Activated CD4-positive, alpha-beta T cell treated with anti-CD3 and anti-CD28 coated beads, Interleukin-2, amount 10 ng/mL, durations not matched to agents 24 days and 14 days (primary cell): Measurements from ENCODE around the gene FASTKD1. TPM values are rescaled to one million over a fixed set of nuclear protein-coding genes. Genes with fewer than 3 reads are reported as not detected.
A peak's percentile ranks its signal among the peaks of the same experiment; 100 is the strongest.

ENCODE experiments used
- DNase-seq: peaks from one replicate; pipeline ENCODE4 v3.0.0; 2022
- H3K27ac Mint-ChIP-seq: one replicate; pipeline ENCODE4 v1.8.0; 2022; ENCODE audit warnings: mild to moderate bottlenecking, mixed read lengths
- H3K27me3 Mint-ChIP-seq: one replicate; pipeline ENCODE4 v1.8.0; 2022; ENCODE audit warnings: mixed read lengths
- H3K36me3 Mint-ChIP-seq: one replicate; pipeline ENCODE4 v1.8.0; 2022; ENCODE audit warnings: low read depth, mild to moderate bottlenecking, mixed read lengths
- H3K4me1 Mint-ChIP-seq: one replicate; pipeline ENCODE4 v1.8.0; 2021; ENCODE audit warnings: mixed read lengths
- H3K4me3 Mint-ChIP-seq: one replicate; pipeline ENCODE4 v1.8.0; 2022; ENCODE audit warnings: mild to moderate bottlenecking, moderate library complexity, mixed read lengths
- H3K9me3 Mint-ChIP-seq: one replicate; pipeline ENCODE4 v1.8.0; 2021; ENCODE audit warnings: mixed read lengths
- intact Hi-C: fragments of 100-400 bp; cut with micrococcal nuclease; formaldehyde crosslinking; loops from one replicate; pipeline ENCODE4 v1.15.1; 2023
- total RNA-seq: library from RNA; stranded (reverse); gene quantifications from 2 replicates; pipeline ENCODE4 v1.2.3, GENCODE V29; 2022

FASTKD1 gene
- total RNA-seq, 1 donor from 2014 or later, result 56.5 TPM

GRCh38 chr2:169513094-169513493 lies 60.6 kb downstream of the FASTKD1 start:
- Mint-ChIP-seq H3K4me3 (no peak overlapping the region), H3K4me1 (peaks cover under 1% of the 10 kb centered on the region), H3K27ac (no peak overlapping the region), H3K27me3 (peaks cover 3% of the 10 kb centered on the region), H3K36me3 (no peaks in the 10 kb centered on the region), H3K9me3 (no peaks in the 10 kb centered on the region)
- intact Hi-C loops, result no loop called here
- no peak for DNase-seq

DNA sequence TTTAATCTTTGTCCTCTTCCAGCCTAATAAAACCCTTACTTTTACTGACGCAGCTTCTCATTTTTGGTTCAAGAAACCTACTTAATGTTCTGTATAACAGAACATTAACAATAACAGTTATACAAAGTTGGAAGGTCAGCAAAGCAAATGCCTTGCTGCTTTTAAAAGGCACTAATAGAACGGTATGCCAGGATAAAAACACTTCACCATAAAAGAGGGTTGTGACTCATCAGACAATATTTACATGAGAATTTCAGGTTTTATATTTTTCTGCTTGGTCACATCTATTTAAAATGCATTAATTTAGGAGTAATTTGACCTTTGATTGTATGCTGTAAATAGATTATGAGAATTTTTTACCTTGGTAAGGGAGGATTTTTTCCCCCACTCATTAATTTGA lies 61.1 kb downstream of the FASTKD1 start:
- Mint-ChIP-seq H3K4me1 (peaks cover 2% of the 10 kb centered on the region), H3K36me3 (no peaks in the 10 kb centered on the region), H3K27ac (no peak overlapping the region), H3K27me3 (peaks cover 3% of the 10 kb centered on the region), H3K9me3 (no peaks in the 10 kb centered on the region), H3K4me3 (no peak overlapping the region)
- DNase-seq, result no peak
- intact Hi-C loops, result no loop called here

DNA sequence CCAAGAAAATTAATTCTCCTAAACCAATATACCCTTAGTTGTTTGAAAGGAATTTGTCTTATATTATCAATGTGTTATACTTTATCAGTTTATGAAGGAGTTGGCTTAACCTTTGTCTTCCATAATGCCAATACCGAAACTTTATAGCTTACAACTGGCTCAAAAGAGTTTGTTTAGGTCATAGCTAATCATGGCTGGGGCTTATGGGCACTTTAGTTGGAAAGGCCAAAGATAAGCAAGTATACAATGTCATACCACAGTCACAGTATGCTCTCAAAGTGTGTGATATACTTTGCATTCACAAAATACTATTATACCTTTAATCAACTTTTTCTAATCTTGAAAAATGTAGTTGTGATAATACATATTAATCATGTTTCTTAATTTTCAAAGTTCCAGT lies 61.8 kb downstream of the FASTKD1 start:
- H3K9me3 Mint-ChIP-seq, result no peaks in the 10 kb centered on the region
- no peak for DNase-seq
- H3K27ac Mint-ChIP-seq, result no peak overlapping the region
- no peaks in the 10 kb centered on the region for H3K36me3 Mint-ChIP-seq
- H3K4me1 Mint-ChIP-seq, result peaks cover 2% of the 10 kb centered on the region
- no peak overlapping the region for H3K4me3 Mint-ChIP-seq
- peaks cover 3% of the 10 kb centered on the region for H3K27me3 Mint-ChIP-seq
- intact Hi-C loops, result no loop called here

DNA sequence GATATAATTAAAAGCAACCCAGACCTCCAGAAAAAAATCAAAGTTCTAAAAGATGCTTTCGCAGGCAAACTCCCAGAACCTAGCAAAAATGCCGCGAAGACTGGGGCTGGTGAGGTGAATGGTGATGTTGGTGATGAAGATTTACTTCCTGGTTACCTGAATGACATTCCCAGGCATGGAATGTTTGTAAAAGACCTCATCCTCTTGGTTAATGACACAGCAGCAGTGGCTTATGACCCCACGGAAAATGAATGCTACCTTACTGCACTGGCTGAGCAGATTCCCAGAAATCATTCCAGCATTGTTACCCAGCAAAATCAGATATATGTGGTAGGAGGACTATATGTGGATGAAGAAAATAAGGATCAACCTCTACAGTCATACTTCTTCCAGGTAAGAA lies 63.2 kb downstream of the FASTKD1 start:
- Mint-ChIP-seq H3K36me3 (no peaks in the 10 kb centered on the region), H3K4me3 (no peak overlapping the region), H3K27ac (no peak overlapping the region), H3K4me1 (peaks cover 2% of the 10 kb centered on the region), H3K9me3 (no peaks in the 10 kb centered on the region), H3K27me3 (peaks cover 2% of the 10 kb centered on the region)
- intact Hi-C loops, result no loop called here
- DNase-seq, result no peak

DNA sequence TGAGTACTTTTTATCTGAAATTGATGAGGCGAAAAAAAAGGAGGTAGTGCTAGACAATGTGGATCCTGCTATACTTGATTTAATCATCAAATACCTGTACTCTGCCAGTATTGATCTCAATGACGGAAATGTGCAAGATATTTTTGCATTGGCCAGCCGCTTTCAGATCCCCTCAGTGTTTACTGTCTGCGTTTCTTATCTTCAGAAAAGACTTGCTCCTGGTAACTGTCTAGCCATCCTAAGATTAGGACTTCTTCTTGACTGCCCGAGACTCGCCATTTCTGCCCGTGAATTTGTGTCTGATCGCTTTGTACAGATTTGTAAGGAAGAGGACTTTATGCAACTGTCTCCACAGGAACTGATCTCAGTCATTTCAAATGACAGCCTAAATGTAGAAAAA lies 63.7 kb downstream of the FASTKD1 start:
- intact Hi-C loops, result no loop called here
- Mint-ChIP-seq H3K4me3 (no peak overlapping the region), H3K9me3 (no peaks in the 10 kb centered on the region), H3K4me1 (peaks cover 2% of the 10 kb centered on the region), H3K27me3 (no peaks in the 10 kb centered on the region), H3K36me3 (no peaks in the 10 kb centered on the region), H3K27ac (no peak overlapping the region)
- no peak for DNase-seq

DNA sequence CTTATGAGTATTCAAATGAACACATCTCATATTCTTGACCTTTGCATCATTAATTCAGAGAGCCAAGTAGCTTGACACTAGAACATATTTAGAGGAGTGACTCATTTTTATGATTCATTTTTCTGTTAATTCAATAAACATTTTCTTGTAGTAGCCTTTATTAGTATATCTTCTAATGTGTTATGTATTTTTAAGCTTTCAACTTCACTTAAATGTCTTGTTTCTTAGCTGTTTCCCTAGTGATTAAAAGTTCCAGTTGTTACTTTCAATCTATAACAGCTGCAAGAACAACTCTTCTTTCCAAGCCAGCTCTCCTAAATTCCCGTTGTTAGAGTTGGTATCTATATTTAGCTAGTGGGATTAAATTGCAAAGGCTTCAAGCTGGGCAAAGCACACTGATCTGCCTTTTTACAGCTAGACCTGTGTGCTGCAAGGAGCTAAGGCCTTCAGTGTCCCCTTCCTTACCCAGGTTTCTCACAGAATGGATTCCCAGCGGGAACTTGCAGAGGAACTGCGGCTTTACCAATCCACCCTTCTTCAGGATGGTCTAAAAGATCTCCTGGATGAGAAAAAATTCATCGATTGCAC lies 64.3 kb downstream of the FASTKD1 start, which contains the start of gene KLHL41:
KLHL41 (plus strand) TSS at position 405 of the 588 bp plus-strand sequence; CDS start at position 482, 77 bp downstream.
- peaks cover 2% of the 10 kb centered on the region for H3K4me1 Mint-ChIP-seq
- no peaks in the 10 kb centered on the region for H3K27me3 Mint-ChIP-seq
- intact Hi-C loops, result no loop called here
- no peak within 1 kb of the TSS for H3K27ac Mint-ChIP-seq
- H3K9me3 Mint-ChIP-seq, result no peaks in the 10 kb centered on the region
- no peak within 1 kb of the TSS for H3K4me3 Mint-ChIP-seq
- DNase-seq, result no peak
- H3K36me3 Mint-ChIP-seq, result no peaks in the 10 kb centered on the region

- no peak for DNase-seq
- no peak overlapping the region for H3K4me3 Mint-ChIP-seq
- no peak overlapping the region for H3K27ac Mint-ChIP-seq
- intact Hi-C loops, result no loop called here
- H3K9me3 Mint-ChIP-seq, result no peaks in the 10 kb centered on the region
- H3K4me1 Mint-ChIP-seq, result peaks cover 2% of the 10 kb centered on the region
- H3K27me3 Mint-ChIP-seq, result no peaks in the 10 kb centered on the region
- no peaks in the 10 kb centered on the region for H3K36me3 Mint-ChIP-seq
Observed at GRCh38 chr2:169507698-169508097, 66.0 kb downstream of the FASTKD1 start.

DNA sequence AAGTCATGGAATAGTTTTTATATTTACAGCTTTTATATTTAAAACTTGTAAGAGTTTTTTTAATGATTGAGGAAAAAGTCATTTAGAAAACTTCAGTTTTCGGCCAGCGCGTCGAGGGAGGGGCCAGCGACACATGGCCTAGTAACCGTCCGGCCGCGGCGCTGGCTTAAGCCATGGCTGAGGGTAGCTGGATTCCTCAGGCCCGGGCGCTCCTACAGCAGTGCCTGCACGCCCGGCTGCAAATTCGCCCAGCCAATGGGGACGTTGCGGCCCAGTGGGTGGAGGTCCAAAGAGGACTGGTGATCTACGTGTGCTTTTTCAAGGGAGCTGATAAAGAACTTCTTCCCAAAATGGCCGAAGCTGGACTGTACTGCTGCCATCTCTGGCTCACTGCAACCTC lies 69.0 kb downstream of the FASTKD1 start:
- no peak overlapping the region for H3K27ac Mint-ChIP-seq
- intact Hi-C loops, result no loop called here
- H3K27me3 Mint-ChIP-seq, result no peaks in the 10 kb centered on the region
- H3K4me3 Mint-ChIP-seq, result no peak overlapping the region
- no peaks in the 10 kb centered on the region for H3K36me3 Mint-ChIP-seq
- H3K9me3 Mint-ChIP-seq, result no peaks in the 10 kb centered on the region
- DNase-seq, result no peak
- H3K4me1 Mint-ChIP-seq, result peaks cover 2% of the 10 kb centered on the region

DNA sequence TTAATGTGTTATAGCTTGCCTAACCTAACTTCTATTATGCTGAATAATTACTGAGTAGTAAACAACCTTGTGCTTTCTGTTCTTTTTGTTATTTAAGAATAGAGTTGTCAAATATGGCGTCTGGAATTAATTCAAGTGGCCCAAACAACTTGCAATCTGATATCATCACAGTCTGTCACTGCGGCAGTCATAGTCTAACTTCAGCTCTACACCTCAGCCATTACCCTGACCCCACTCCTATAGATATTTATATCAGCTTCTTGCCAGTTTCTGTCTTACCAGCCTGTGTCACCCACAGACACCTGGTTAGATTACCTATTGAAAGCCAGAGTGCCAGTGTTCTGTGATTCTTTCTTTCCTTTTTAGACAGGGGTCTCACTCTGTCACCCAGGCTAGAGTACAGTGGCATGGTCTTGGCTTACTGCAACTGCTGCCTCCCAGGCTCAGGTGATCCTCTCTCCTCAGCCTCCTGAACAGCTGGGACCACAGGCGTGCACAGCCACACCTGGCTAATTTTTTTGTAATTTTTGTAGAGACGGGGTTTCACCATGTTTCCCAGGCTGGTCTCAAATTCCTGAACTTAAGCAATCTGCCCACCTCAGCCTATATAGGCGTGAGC lies 78.2 kb downstream of the FASTKD1 start:
- DNase-seq, result no peak
- H3K36me3 Mint-ChIP-seq, result no peaks in the 10 kb centered on the region
- H3K4me1 Mint-ChIP-seq, result no peaks in the 10 kb centered on the region
- no peaks in the 10 kb centered on the region for H3K27me3 Mint-ChIP-seq
- no peak overlapping the region for H3K27ac Mint-ChIP-seq
- H3K4me3 Mint-ChIP-seq, result no peak overlapping the region
- intact Hi-C loops, result no loop called here
- H3K9me3 Mint-ChIP-seq, result no peaks in the 10 kb centered on the region

- intact Hi-C loops, result no loop called here
- Mint-ChIP-seq H3K27me3 (no peaks in the 10 kb centered on the region), H3K4me1 (no peaks in the 10 kb centered on the region), H3K36me3 (no peaks in the 10 kb centered on the region), H3K4me3 (no peak overlapping the region), H3K9me3 (no peaks in the 10 kb centered on the region), H3K27ac (no peak overlapping the region)
- DNase-seq, result no peak
Observed at GRCh38 chr2:169493360-169493759, 80.3 kb downstream of the FASTKD1 start.

GRCh38 chr2:169491378-169491777 lies 82.3 kb downstream of the FASTKD1 start:
- H3K27me3 Mint-ChIP-seq, result no peaks in the 10 kb centered on the region
- intact Hi-C loops, result no loop called here
- no peaks in the 10 kb centered on the region for H3K9me3 Mint-ChIP-seq
- no peaks in the 10 kb centered on the region for H3K4me1 Mint-ChIP-seq
- H3K4me3 Mint-ChIP-seq, result no peak overlapping the region
- no peak overlapping the region for H3K27ac Mint-ChIP-seq
- DNase-seq, result no peak
- H3K36me3 Mint-ChIP-seq, result no peaks in the 10 kb centered on the region

- Mint-ChIP-seq H3K27ac (no peak overlapping the region), H3K27me3 (no peaks in the 10 kb centered on the region), H3K4me1 (no peaks in the 10 kb centered on the region), H3K9me3 (no peaks in the 10 kb centered on the region), H3K4me3 (no peak overlapping the region), H3K36me3 (no peaks in the 10 kb centered on the region)
- intact Hi-C loops, result no loop called here
- no peak for DNase-seq
Observed at GRCh38 chr2:169490834-169491233, 82.8 kb downstream of the FASTKD1 start.

DNA sequence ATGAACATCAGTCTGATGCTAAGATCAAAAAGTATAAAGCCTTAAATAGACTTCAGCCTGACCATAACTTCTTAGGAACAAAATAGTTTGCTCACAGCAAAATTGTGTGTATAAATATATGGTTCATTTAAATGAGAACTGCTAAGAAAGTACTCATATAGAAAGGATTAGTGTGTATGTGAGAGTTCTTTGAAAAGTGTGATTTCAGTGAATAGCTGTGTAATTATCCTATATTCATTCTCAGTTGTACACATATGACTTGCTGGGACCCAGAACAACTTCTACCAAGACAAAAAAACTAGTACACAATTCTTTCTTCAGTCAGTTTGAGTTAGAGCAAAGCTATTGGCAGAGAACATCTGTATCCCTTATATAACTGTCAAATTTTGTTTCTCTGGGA lies 87.2 kb downstream of the FASTKD1 start:
- Mint-ChIP-seq H3K27me3 (no peaks in the 10 kb centered on the region), H3K9me3 (no peaks in the 10 kb centered on the region), H3K4me1 (no peaks in the 10 kb centered on the region), H3K4me3 (no peak overlapping the region), H3K27ac (no peak overlapping the region), H3K36me3 (no peaks in the 10 kb centered on the region)
- DNase-seq, result no peak
- intact Hi-C loops, result no loop called here

GRCh38 chr2:169485650-169486138 lies 88.0 kb downstream of the FASTKD1 start:
- Mint-ChIP-seq H3K27ac (no peak overlapping the region), H3K9me3 (no peaks in the 10 kb centered on the region), H3K4me3 (no peak overlapping the region), H3K36me3 (no peaks in the 10 kb centered on the region), H3K27me3 (no peaks in the 10 kb centered on the region), H3K4me1 (no peaks in the 10 kb centered on the region)
- DNase-seq, result no peak
- intact Hi-C loops, result no loop called here

DNA sequence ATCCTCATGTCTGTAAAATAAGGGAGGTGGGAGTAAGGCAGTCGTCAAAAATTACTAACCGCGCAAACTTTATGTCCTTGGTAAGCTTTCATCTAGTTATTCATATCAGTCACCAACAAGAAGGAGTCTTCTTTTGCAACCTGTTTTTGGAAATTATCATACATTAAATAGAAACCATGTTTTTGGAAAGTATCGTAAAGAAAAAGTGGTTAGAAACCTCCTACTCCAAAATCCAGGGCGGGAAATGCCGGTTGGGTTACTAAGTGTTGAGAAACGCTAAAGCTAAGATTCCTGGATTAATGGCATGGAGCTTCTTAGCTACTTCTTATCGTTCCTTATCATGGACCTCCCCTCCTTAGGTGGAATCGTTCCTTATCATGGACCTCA lies 93.6 kb downstream of the FASTKD1 start:
- Mint-ChIP-seq H3K27ac (peak overlapping the region; percentile 17), H3K36me3 (no peaks in the 10 kb centered on the region), H3K4me1 (peaks cover 5% of the 10 kb centered on the region), H3K4me3 (peak overlapping the region; percentile 90), H3K27me3 (no peaks in the 10 kb centered on the region), H3K9me3 (no peaks in the 10 kb centered on the region)
- intact Hi-C loops, result no loop called here
- no peak for DNase-seq
